Activated gamma-delta T cell treated with anti-CD3 and anti-CD28 coated beads, Interleukin-2, amount 50 U/mL, for 16 hours (primary cell): ENCODE measurements around the gene ELOVL3.
"Not testable (repeated sequence)": the region's sequence is repeated elsewhere in the genome, so short reads cannot be mapped to it uniquely, and the experiment has no call there.

ENCODE experiments used
- DNase-seq: peaks from one replicate; pipeline ENCODE4 v3.0.0-alpha.2; 2020; ENCODE audit warnings: low read depth

Gene ELOVL3, protein sequence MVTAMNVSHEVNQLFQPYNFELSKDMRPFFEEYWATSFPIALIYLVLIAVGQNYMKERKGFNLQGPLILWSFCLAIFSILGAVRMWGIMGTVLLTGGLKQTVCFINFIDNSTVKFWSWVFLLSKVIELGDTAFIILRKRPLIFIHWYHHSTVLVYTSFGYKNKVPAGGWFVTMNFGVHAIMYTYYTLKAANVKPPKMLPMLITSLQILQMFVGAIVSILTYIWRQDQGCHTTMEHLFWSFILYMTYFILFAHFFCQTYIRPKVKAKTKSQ

DNA sequence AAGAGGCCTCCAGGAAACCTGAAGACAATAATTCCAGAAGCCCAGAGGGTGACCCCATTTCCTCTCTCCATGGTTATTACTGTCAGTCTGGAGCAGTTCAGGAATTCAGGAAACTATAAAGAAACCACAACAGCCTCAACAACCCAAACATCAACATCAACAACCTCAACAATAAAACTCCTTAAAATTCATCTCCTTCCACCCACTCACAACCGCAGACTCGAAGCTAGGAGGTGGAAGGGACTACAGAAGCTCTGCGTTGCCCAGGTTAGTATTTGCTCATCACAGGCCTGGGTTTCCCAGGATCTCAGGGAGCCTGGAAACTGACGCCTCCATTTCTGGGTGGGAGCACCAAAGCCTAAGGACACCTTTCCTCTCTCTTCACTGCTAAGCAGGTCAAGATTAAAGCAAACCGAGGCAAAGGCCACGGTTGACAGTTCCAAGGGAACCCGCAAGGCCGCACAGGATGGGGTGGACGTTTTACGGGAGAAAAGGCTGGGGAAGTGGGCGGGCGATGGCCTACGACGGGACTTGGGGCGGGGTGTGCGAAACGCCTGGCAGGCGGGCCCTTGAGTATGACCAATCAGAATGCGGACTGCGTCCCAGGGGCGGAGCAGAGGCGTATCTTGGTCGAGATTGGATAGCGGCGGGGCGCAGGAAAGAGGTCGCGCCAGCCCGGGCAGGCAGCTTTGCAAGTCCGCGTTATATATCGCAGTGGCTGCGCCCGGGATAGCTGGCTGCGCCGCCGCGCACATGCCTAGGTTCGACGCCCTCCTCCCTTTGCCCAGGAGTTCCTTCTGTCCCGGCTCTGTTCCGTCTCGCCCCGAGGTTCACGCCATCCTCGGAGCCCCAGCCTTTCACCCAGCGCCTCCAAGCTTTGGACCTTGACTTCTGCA is at the start of gene ELOVL3:
Gene ELOVL3, plus strand, starts transcription at position 654 of the 896 bp plus-strand sequence. CDS start 250 bp downstream, outside the sequence.
- peak; percentile 73 for DNase-seq

DNA sequence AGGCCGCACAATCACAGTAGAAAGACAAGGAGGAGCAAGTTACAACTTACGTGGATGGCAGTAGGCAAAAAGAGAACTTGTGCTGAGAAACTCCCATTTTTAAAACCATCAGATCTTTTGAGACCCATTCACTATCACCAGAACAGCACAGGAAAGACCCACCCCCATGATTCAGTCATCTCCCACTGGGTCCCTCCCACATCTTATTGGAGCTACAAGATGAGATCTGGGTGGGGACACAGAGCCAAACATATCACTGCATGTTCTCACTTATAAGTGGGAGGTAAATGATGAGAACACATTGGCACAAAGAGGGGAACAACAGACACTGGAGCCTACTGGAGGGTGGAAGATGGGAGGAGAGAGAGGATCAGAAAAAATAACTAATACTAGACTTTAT is 41.5 kb upstream of the ELOVL3 start:
- no peak for DNase-seq

DNA sequence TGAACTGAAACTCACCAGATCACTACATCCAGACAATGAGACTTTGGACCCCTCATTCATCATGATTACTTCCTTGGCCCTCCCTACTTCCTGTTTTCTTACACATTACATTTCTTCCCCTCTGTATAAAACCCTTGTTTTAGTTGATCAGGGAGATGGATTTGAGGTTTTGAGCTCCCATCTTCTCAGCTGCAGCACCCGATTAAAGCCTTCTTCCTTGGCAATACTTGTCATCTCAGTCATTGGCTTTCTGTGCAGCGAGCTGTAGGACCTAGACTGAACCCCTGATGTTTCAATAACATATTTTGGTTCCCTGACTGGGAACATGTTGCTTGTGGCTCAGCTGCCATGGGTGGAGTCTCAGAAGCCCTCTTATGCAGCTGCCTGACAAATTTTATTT is 40.8 kb upstream of the ELOVL3 start:
- no peak for DNase-seq

DNA sequence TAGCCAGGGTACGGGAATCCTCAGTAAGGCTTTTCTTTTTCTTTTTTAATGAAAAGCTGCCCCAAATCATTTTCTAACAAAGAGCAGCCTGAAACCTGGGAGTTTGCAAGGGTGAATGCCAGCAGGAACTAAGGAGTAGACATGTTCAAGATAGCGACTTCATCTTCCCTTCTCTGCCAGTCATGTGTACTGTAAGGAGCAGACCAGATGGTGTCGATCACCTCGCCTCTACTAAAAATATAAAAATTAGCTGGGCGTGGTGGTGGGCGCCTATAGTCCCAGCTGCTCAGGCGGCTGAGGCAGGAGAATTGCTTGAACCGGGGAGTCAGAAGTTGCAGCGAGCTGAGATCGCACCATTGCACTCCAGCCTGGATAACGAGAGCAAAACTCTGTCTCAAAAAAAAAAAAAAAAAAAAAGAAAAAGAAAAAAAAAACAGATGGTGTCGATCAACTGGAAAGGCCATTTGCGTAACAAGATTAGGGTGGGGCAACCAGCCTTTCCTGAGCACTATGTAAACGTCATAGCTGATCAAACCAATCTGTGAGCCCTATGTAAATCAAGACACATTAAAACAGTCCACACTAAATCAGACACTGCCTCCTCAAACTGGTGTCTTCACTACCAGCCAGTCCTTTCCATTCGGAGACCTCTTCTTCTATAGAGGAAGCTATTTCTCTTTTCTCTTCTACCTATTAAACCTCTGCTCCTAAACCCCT is 40.1 kb upstream of the ELOVL3 start:
- no peak for DNase-seq

DNA sequence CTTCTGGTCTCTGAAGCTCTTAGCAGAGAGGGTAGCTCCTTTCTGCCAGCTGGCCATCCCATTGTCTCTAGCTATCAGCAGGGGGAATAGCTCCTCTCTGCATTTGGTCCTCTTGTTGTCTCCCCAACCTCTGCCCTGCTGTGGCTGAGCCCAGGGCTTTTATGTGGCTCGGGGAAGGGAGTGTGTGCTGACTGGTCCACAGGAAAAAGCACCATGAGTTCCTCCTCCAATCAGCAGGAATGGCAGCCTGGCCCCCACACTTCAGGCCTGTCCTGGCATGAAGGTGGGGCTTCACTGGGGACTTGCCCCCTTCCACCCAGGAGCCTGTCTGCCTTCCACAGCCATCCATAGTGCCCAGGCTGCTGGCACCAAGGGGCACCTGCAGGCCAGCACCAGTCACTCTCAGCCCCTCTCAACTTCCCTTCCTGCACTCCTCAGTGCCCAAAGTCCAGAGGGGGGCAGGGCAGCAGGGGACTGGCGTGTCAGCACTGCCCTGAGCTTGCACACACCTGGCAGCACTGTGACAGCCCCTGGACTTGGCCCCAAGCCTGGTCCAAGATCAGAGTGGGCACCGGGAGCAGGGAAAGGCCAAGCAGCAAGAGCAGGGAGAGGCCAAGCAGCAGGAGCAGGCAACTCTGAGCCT is 37.7 kb upstream of the ELOVL3 start:
- DNase-seq = no peak

DNA sequence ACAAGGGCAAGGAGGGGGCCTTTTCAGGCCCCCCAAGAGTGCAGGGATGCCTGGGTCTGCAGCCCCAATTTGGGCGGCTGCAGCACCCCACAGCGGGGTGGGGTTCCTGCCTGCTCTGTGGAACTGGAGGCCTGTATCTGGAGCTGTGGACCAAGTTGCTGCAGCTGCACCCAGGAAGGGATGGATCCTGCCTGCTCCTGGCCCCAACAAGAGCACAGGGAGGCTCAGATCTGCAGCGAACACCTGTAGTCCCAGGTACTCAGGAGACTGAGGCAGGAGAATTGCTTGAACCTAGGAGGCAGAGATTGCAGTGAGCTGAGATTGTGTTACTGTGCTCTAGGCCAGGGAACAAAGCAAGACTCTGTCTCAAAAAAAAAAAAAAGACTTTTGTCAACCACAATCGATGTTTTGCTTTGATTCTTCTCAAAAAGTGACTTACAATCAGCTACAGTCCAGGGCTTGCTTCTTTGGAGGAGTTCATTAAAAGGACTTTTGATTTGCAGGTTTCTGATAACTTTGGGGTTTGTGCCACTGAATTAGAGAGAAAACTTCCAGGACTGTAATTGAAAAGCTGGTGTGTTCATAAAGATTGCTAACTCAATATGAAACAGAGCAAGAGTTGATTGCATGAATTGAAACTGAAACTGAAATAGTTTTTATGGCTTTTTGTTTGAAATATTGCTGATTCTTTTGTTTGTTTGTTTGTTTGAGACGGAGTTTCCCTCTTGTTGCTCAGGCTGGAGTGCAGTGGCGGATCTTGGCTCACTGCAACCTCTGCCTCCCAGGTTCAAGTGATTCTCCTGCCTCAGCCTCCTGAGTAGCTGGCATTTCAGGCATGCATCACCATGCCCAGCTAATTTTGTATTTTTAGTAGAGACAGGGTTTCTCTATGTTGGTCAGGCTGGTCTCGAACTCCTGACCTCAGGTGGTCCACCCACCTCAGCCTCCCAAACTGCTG is 36.9 kb upstream of the ELOVL3 start:
- DNase-seq = not testable (repeated sequence)

DNA sequence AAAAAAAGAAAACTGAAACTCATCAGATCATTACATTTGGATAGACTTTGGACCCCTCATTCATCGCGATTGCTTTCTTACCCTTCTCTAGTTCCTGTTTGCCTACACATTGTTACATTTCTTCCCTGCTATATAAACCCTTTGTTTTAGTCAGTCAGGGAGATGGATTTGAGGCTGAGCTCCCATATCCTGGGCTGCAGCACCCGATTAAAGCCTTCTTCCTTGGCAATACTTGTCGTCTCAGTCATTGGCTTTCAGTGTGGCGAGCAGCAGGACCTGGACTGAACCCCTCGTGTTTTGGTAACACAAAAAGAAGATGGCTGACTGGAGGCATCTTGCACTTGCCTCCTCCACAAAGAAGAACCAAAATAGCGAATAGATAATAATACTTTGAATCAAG is 34.1 kb upstream of the ELOVL3 start:
- no peak for DNase-seq

DNA sequence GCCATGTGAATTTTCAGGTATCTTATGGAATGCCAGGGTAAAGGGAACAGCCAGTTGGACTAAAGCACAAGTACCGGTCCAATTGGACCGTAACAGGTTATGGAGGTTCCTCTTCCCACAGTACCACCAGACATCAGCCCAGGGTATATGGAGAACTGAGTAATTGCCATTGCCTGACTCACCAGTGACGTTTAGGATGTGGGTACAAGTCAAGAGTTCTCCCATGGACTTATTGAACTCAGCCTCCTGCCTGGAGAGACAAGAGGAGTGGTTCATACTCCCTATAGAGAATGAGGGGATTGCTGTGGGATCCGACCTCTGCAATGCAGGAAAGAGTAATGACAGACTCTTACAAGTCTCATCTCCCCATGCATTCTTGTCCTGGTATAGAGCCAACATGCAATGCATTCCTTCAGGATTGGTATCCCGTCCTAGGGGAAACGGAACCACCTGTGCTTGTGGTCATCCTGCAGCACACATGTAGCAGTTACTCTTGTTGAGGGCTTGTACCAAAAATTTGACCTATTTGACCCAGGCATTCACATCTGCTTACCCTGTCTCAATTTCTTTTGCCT is 30.7 kb upstream of the ELOVL3 start:
- DNase-seq = no peak

DNA sequence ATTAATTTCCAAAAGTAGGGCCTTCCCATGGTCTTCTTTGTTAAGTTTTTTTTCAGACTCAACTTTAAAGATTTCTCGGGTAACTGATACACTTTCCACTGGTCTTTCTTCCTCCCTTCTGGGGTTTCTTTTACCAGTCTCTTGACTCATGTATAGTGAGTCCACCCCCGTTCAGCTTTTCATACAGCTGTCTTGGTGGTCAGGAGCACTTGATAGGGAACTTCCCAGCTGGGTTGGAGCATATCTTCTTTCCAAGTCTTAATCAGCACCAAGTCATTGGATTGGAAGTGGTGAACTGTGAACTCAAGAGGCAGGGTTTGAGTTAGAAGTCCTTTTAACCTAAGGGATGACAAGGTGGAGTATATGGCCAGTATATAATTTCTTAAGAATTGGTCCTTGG is 29.2 kb upstream of the ELOVL3 start:
- no peak for DNase-seq

DNA sequence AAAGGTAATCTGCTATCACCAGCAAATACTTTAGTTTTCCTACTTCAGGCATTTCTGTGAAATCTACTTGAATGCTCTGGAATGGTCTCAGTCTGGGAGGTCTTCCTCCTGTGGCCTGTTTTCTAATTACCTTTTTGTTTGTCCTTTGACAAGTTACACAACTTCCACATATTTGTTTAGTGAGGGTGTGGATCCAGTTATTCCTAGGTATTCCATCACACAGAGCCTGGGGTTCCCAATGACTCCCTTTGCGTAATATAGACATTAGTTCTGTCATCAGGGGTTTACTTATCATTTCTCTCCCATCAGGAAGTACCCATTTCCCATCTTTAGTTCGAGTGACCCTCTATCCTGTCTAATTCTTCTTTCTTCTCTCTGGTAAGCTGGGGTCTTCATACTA is 28.1 kb upstream of the ELOVL3 start:
- DNase-seq = no peak

DNA sequence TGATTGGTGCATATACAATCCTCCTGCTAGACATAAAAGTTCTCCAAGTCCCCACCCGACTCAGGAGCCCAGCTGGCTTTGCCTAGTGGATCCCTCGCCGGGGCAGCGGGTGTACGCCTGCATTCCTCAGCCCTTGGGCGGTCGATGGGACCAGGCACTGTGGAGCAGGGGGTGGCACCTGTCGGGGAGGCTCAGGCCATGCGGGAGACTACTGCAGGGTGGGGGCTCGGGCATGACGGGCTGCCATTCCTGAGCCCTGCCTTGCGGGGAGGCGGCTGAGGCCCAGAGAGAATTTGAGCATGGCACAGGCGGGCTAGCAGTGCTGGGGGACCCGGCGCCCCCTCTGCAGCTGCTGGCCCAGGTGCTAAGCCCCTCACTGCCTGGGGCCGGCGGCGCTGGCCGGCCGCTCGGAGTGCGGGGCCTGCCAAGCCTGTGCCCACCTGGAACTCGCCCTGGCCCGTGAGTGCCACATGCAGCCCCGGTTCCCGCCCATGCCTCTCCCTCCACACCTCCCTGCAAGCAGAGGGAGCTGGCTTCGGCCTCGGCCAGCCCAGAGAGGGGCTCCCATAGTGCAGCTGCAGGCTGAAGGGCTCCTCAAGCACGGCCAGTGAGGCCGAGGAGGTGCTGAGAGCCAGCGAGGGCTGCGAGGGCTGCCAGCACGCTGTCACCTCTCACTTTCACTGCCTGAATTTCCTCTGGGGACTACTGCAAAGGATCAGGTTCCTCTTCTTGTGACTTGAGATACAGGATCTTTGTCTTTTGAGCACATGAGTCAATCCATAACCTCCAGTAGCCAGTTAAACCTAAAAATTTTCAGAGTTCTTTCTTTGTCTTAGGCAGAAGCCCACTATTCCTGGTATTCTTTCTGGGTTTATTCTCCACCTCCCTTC is 25.1 kb upstream of the ELOVL3 start:
- DNase-seq = no peak

DNA sequence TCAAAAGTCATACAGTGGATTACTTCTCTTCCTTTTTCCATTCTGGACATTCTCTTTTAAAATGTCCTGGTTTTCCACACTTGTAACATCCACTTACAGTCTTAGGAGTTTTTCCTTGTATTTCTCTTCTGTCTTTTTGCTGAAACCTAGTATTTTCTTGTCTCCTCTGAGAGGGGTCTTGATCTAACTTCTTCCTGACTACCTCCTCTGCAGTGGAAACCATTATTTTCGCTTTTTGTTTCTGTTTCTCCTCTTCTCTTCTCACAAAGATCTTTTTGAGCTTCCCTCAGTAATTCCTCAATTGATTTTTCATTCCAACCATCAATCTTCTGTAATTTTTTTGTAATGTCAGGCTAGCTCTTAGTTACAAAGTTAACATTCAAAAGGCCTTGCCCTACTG is 23.7 kb upstream of the ELOVL3 start:
- no peak for DNase-seq

DNA sequence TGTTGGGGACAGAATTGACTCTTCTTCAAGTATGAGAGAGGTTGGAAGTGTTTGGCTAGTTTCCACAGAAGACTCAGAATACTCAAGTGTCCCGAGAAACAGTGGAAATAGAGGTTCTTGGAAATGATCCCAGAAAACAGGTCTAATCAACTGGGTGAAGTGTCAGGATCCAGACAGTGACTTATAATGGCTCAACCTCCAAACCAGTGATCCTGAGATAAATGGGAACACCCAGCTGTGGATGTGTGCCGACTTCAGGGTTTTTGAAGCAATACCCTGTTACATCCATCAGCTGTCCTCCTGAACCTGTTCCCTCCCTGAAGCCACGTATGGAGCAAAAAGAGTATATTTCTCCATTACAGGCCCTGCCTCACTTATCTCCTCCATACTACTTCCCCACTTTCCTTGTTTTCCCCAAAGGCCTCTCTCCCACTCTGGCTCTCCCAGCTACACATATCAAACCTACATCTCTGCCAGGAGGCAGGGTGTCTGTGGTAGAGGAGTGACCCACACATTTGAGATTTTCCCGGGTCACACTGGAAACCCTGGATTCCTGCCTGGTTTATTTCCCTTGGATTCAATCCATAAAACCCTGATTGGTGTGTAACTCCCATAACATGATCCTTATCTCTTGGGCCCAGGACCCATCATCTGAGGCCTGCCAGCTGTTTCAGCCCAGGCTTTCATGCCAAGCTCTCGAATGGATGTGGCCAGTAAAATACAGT is 17.6 kb upstream of the ELOVL3 start:
- DNase-seq = no peak

DNA sequence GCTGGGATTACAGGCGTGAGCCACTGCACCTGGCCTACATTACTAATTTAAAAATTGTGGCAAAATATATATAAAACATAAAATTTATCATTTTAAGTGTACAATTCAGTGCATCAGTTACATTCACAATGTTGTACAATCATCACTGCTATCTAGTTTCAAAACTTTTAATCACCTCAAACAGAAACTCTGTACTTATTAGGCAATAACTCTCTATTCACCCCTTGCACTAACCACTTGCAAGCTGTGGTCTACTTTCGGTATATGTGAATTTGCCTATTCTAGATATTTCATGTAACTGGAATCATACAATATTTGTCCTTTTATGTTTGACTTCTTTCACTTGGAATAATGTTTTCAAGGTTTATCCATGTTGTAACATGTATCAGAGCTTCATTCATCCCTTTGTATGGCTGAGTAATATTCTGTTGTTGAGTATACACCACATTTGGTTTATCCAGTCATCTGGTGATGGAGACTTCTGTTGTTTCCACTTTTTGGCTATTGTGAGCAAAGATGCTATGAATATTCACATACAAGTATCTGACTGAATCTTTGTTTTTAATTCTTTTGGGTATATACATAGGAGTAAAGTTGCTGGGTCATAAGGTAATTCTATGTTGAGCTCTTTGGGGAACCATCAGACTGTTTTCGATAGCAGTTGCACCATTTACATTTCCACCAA is 14.3 kb upstream of the ELOVL3 start:
- no peak for DNase-seq

DNA sequence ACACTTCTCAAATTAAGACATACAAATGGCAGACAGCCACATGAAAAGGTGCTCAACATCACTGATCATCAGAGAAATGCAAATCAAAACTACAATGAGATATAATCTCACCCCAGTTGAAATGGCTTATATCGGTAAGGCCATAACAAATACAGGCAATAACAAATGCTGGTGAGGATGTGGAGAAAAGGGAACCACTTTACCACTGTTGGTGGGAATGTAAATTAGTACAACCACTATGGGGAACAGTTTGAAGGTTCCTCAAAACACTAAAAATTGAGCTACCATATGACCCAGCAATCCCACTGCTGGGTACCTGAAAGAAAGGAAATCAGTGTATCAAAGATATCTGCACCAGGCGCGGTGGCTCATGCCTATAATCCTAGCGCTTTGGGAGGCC is 12.5 kb upstream of the ELOVL3 start:
- not testable (repeated sequence) for DNase-seq

DNA sequence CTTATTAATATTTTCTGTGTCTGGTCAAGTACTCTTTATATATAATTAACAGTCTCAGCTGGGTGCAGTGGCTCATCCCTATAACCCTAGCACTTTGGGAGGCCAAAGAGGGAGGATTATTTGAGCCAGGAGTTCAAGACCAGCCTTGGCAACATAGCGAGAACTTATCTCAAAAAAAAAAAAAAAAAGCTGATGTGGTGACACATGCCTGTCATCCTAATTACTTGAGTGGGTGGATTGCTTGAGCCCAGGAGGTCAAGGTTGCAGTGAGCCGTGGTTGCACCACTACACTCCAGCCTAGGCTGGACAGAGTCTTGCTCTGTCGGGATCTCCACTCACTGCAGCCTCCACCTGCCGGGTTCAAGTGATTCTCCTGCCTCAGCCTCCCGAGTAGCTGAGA is 6.7 kb upstream of the ELOVL3 start:
- DNase-seq = no peak

DNA sequence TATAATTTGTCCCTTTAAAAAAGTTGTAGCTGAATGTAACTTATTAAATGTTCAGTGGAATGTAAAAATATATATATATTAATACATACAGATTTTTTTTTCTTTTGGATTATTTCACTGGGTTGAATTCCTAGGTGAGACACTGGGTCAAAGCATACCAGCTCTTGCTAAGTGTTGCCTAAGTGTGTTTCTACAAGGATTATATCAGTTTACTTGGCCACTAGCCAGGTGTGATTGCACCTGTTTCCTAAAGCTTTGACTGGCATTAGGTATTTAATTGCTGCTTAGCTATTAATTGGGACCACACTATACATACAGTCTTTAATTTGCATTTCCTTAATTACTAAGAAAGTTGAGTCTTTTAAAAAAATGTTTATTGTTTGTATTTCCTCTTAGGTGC is 5.5 kb upstream of the ELOVL3 start:
- no peak for DNase-seq

DNA sequence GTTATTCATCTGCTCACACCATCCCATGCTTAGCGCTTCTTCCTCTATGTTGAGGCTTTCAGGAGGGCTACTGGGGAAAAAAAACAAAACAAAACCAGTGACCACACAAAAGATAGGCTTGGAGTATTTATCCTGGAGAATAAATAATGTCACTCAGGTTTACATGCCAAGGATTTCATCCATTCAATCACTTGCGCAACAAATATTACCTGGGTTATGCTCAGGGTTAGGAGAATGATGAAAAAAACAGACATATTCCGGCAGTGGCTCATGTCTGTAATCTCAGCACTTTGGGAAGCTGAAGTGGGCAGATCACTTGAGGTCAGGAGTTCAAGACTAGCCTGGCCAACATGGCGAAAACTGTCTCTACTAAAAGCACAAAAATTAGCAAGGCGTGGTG is 3.3 kb upstream of the ELOVL3 start:
- DNase-seq = no peak

DNA sequence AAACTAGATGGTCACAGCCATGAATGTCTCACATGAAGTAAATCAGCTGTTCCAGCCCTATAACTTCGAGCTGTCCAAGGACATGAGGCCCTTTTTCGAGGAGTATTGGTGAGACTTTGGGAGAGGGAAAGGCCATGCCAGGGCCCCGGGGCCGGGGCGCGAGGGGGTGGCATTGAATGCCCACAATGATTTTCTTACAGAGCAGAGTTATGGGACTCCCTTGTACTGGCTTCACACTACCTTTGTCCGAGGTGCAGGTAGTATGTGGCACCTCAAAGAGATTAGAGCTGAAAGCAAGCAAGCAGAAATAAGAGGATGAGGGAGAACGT is 407 bp downstream of the ELOVL3 start:
- DNase-seq = no peak
